Tibial nerve (tissue), 4 donors: ENCODE measurements around the gene ALAD. TPM values are rescaled to one million over a fixed set of nuclear protein-coding genes. Genes with fewer than 3 reads are reported as not detected.
"Not testable (repeated sequence)": the region's sequence is repeated elsewhere in the genome, so short reads cannot be mapped to it uniquely, and the experiment has no call there.

Experiments used
- DNase-seq, 2 donors: peaks; one replicate each; pipeline ENCODE4 v3.0.0-alpha.2; 2019; ENCODE audit warnings: low spot score in 2 of 2
- H3K27ac ChIP-seq, 4 donors: fragments of 200-600 bp; sonication (generic) in 3 of 4; one replicate each; pipeline ENCODE4 v1.5.1; 2017 to 2019; ENCODE audit warnings: mild to moderate bottlenecking in 1 of 4
- H3K27me3 ChIP-seq, 2 donors: fragments of 200-600 bp; sonication (generic) in 1 of 2; one replicate each; pipeline versions ENCODE4 v1.5.1 to v1.6.0; 2017 to 2019
- H3K36me3 ChIP-seq, 3 donors: fragments of 200-600 bp; sonication (generic); one replicate each; pipeline ENCODE4 v1.5.1; 2018 to 2019
- H3K4me1 ChIP-seq, 4 donors: fragments of 200-600 bp; sonication (generic) in 3 of 4; one replicate each; pipeline ENCODE4 v1.5.1; 2017 to 2019
- H3K4me3 ChIP-seq, 4 donors: fragments of 200-600 bp; sonication (generic) in 3 of 4; one replicate each; pipeline ENCODE4 v1.5.1; 2017 to 2019; ENCODE audit warnings: mild to moderate bottlenecking in 1 of 4, moderate library complexity in 1 of 4
- H3K9me3 ChIP-seq, 4 donors: fragments of 200-600 bp; sonication (generic) in 3 of 4; one replicate each; pipeline ENCODE4 v1.5.1; 2017 to 2019
- CTCF ChIP-seq, 5 experiments: fragments of 200-600 bp in 3 of 5; fragments of 450-650 bp in 2 of 5; sonication (generic) in 3 of 5; IDR thresholded peaks; one replicate each; pipeline ENCODE4 v1.5.1; 2016 to 2019; ENCODE audit warnings: antibody characterized with exemption in 5 of 5, mild to moderate bottlenecking in 3 of 5, moderate library complexity in 2 of 5
- EP300 ChIP-seq, 2 donors: sonication (generic); formaldehyde crosslinking; IDR thresholded peaks; one replicate each; pipeline ENCODE4 v1.6.1; 2017; ENCODE audit warnings: antibody characterized with exemption in 2 of 2, mild to moderate bottlenecking in 1 of 2
- POLR2A ChIP-seq, 2 donors: fragments of 450-650 bp; IDR thresholded peaks; one replicate each; pipeline ENCODE4 v1.6.1; 2017; ENCODE audit warnings: antibody characterized with exemption in 2 of 2, mild to moderate bottlenecking in 2 of 2, moderate library complexity in 2 of 2
- WGBS, 2 donors: methylation state at CpG; one replicate each; pipeline ENCODE4 v1.1.5; 2018; 5-methylcytosine and 5-hydroxymethylcytosine counted together
- total RNA-seq, 4 donors: library from RNA; depleted of rRNA; stranded (reverse); fragments of >200 nt; gene quantifications; one replicate each; pipeline ENCODE4 v1.1.0, GENCODE V29; 2016

The ALAD gene
- total RNA-seq, 4 donors from 2014 or later, result 36.3 to 80.4 (median 46.8) TPM

GRCh38 chr9:113386571-113387393, 14.3 kb downstream of the ALAD start:
- Histone ChIP-seq H3K27me3 (no peaks in the 10 kb centered on the region), H3K36me3 (peaks cover 0 to 66% (median 5%) of the 10 kb centered on the region in 3 donors), H3K9me3 (no peaks in the 10 kb centered on the region), H3K27ac (no peak overlapping the region), H3K4me1 (no peaks in the 10 kb centered on the region), H3K4me3 (no peak overlapping the region)
- 87 to 90% methylated on average over 4 of the region's 4 CpGs for WGBS, 2 donors
- TF ChIP-seq POLR2A (IDR thresholded peaks at IDR 0.05) (no peak), EP300 (IDR thresholded peaks at IDR 0.05) (no peak), CTCF (IDR thresholded peaks at IDR 0.05) (no peak)
- no peak for DNase-seq

- peaks cover 0 to 18% (median 0%) of the 10 kb centered on the region in 3 donors for H3K36me3 ChIP-seq
- H3K27me3 ChIP-seq, result no peaks in the 10 kb centered on the region
- no peak overlapping the region for H3K27ac ChIP-seq
- DNase-seq, result no peak
- 73 to 86% methylated on average over 8 of the region's 8 CpGs for whole genome bisulfite sequencing, 2 donors
- H3K9me3 ChIP-seq, result no peaks in the 10 kb centered on the region
- no peaks in the 10 kb centered on the region for H3K4me1 ChIP-seq
- TF ChIP-seq POLR2A (IDR thresholded peaks at IDR 0.05) (no peak), EP300 (IDR thresholded peaks at IDR 0.05) (no peak), CTCF (IDR thresholded peaks at IDR 0.05) (no peak)
- no peak overlapping the region for H3K4me3 ChIP-seq
Observed at GRCh38 chr9:113381909-113382411, 19.1 kb downstream of the ALAD start.

GRCh38 chr9:113381441-113381840, 19.6 kb downstream of the ALAD start:
- H3K36me3 ChIP-seq, result peaks cover 0 to 12% (median 0%) of the 10 kb centered on the region in 3 donors
- WGBS, 2 donors, result 87 to 89% methylated on average over 7 of the region's 7 CpGs
- not testable (repeated sequence) for H3K27me3 ChIP-seq, H3K4me1 ChIP-seq, H3K4me3 ChIP-seq, H3K27ac ChIP-seq, DNase-seq, H3K9me3 ChIP-seq

GRCh38 chr9:113380869-113381378, 20.2 kb downstream of the ALAD start:
- Histone ChIP-seq H3K4me3 (no peak overlapping the region), H3K27me3 (no peaks in the 10 kb centered on the region), H3K36me3 (peaks cover 0 to 7% (median 0%) of the 10 kb centered on the region in 3 donors), H3K27ac (no peak overlapping the region), H3K9me3 (no peaks in the 10 kb centered on the region), H3K4me1 (peaks cover 0 to 6% (median 3%) of the 10 kb centered on the region in 4 donors)
- DNase-seq, result no peak
- TF ChIP-seq POLR2A (IDR thresholded peaks at IDR 0.05), result no peak
- no peak for TF ChIP-seq EP300 (IDR thresholded peaks at IDR 0.05)
- no peak for TF ChIP-seq CTCF (IDR thresholded peaks at IDR 0.05)
- 45 to 50% methylated on average over 1 of the region's 1 CpG for WGBS, 2 donors

GRCh38 chr9:113379829-113380210, 21.3 kb downstream of the ALAD start:
- not testable (repeated sequence) for H3K9me3 ChIP-seq, H3K4me3 ChIP-seq, DNase-seq, H3K27ac ChIP-seq, H3K27me3 ChIP-seq, H3K36me3 ChIP-seq
- peaks cover 0 to 12% (median 7%) of the 10 kb centered on the region in 4 donors for H3K4me1 ChIP-seq
- 79 to 80% methylated on average over 2 of the region's 2 CpGs for WGBS, 2 donors

- not testable (repeated sequence) for H3K27me3 ChIP-seq, DNase-seq, H3K27ac ChIP-seq, H3K9me3 ChIP-seq, H3K4me3 ChIP-seq, H3K36me3 ChIP-seq
- H3K4me1 ChIP-seq, result peaks cover 0 to 12% (median 7%) of the 10 kb centered on the region in 4 donors
- WGBS, 2 donors, result 65 to 74% methylated on average over 24 of the region's 24 CpGs
Observed at GRCh38 chr9:113379094-113379828, 21.8 kb downstream of the ALAD start.
